ENCODE results near the gene USP46. TPM values are rescaled to one million over a fixed set of nuclear protein-coding genes. Genes with fewer than 3 reads are reported as not detected.

The USP46 gene
- total and polyA plus RNA-seq, 2 of the 8 experiments (the other 6 are each of a cell fraction or from before 2014, with no cell fraction given): 10.6 to 62.4 TPM

DNA sequence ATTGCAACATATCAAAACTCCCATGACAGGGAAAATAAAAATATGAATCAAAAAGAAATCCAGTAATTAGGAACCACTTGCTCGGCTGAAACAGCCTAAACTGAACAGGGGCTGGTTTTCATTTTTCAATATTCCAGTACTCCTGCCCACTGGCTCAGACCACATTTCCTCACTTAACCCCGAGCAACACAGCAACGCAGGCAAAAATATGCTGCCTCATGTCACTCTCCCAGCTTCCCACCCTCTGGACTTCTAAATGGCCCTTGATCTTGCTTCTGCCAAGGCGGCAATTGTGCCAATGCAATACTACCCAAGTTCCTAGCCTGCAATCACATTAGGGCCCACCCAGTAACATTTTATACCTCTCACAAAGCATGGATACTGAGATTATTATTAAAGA is 30.6 kb downstream of the USP46 start:
- POLR2A ChIA-PET (ENCODE audit: partially characterized antibody): interaction anchor here (1.3 kb wide), 1 partner anchor 9 kb away, joined by 3 read pairs; no protein-coding TSS in a partner anchor
- Histone ChIP-seq H2BK15ac (ENCODE audit: low read length) (no peak overlapping the region), H3K4me1 (replicated peaks in 1 of 4; ENCODE audit: control insufficient read depth in 3 of 4, insufficient read depth in 4 of 4, low read length in 3 of 4) (no peaks in the 10 kb centered on the region; a peak in 1 of 7 replicates), H3K4me3 (ENCODE audit: extremely low read depth in 1 of 4, insufficient read depth in 2 of 4, low read depth in 3 of 4, low read length in 4 of 4) (no peak overlapping the region), H3K4ac (replicated peaks; ENCODE audit: insufficient read length, low read depth, low read length) (no peak overlapping the region), H3K23me2 (ENCODE audit: low read depth, low read length) (no peaks in the 10 kb centered on the region; the same call in 1 of the 2 replicates), H4K8ac (ENCODE audit: extremely low read depth, insufficient read depth, low read length) (no peak overlapping the region), H2BK5ac (ENCODE audit: low read depth, low read length) (no peak overlapping the region), H3K18ac (ENCODE audit: extremely low read depth, low read length) (no peak overlapping the region), H3K4me2 (ENCODE audit: insufficient read depth in 1 of 2, low read depth in 2 of 2, low read length in 2 of 2) (no peak overlapping the region), H2AK5ac (ENCODE audit: low read depth, low read length) (no peak overlapping the region), H2BK12ac (ENCODE audit: low read depth, low read length) (no peak overlapping the region), H2AFZ (ENCODE audit: low read length) (no peak overlapping the region), H4K91ac (replicated peaks; ENCODE audit: insufficient read length, low read length) (no peak overlapping the region), H2BK120ac (replicated peaks; ENCODE audit: low read depth, low read length) (no peak overlapping the region), H3K36me3 (ENCODE audit: control insufficient read depth in 2 of 4, insufficient read depth in 4 of 4, low read length in 3 of 4) (peaks cover 4 to 38% (median 15%) of the 10 kb centered on the region in 4 experiments; a peak in 6 of 8 replicates), H3K9ac (replicated peaks in 1 of 4; ENCODE audit: extremely low read depth in 1 of 4, low read depth in 3 of 4, low read length in 3 of 4) (no peak overlapping the region), H2BK20ac (ENCODE audit: low read length) (no peak overlapping the region), H4K20me1 (replicated peaks in 1 of 2; ENCODE audit: control insufficient read depth in 1 of 2, insufficient read depth in 2 of 2, low read length in 2 of 2) (peaks cover 0 to 5% of the 10 kb centered on the region in 2 experiments), H3K23ac (ENCODE audit: insufficient read length) (no peak overlapping the region), H3K79me1 (ENCODE audit: low read depth, low read length) (peaks cover 9% of the 10 kb centered on the region), H3K9me3 (ENCODE audit: insufficient read depth in 2 of 2, low read depth in 1 of 2, low read length in 1 of 2) (no peaks in the 10 kb centered on the region), H3K79me2 (ENCODE audit: control insufficient read depth in 1 of 2, insufficient read depth in 2 of 2, low read length in 2 of 2) (peaks cover 0 to 50% of the 10 kb centered on the region in 2 experiments; a peak in 2 of 4 replicates), H3K14ac (ENCODE audit: insufficient read length) (no peak overlapping the region), H3K27ac (ENCODE audit: low read depth, low read length) (no peak overlapping the region), H3K27me3 (replicated peaks in 1 of 4; ENCODE audit: control insufficient read depth in 3 of 4, extremely low read depth in 1 of 4, insufficient read depth in 3 of 4, low read length in 3 of 4) (no peaks in the 10 kb centered on the region), H4K5ac (ENCODE audit: insufficient read length, low read depth, low read length) (no peak overlapping the region), H3K56ac (replicated peaks; ENCODE audit: insufficient read length, low read depth, low read length) (no peak overlapping the region)
- DNase-seq (ENCODE audit: low read depth in 1 of 2, low spot score in 2 of 2): no peak
- FAIRE-seq: no peak
- 95% methylated on average over 4 of the region's 4 CpGs; no CpG with 5 or more reads in 1 of the 2 experiments for WGBS, 2 experiments (ENCODE audit: extremely low coverage in 1 of 2, insufficient coverage in 1 of 2, insufficient read length in 1 of 2, insufficient replicate concordance in 2 of 2, low coverage in 1 of 2, low lambda C conversion rate in 2 of 2, missing lambda C conversion rate in 1 of 2)
- CTCF ChIA-PET (ENCODE audit: partially characterized antibody): interaction anchor here (1.1 to 1.6 kb wide), 2 partner anchors 40 to 41 kb away, joined by 3 to 4 read pairs; no protein-coding TSS in a partner anchor
- TF ChIP-seq EP300 (IDR thresholded peaks at IDR 0.05; ENCODE audit: borderline replicate concordance in 1 of 2, low read depth in 2 of 2, low read length in 2 of 2): no peak
- TF ChIP-seq KDM5A (IDR thresholded peaks at IDR 0.05; ENCODE audit: low read length): no peak
- no peak for TF ChIP-seq POLR2A (IDR thresholded peaks at IDR 0.05; ENCODE audit: control extremely low read depth in 1 of 2, low read depth in 2 of 2, low read length in 2 of 2)
- TF ChIP-seq MAFK (IDR thresholded peaks at IDR 0.05; ENCODE audit: low read depth, low read length): no peak
- no peak for TF ChIP-seq BRCA1 (IDR thresholded peaks at IDR 0.05; ENCODE audit: low read depth, low read length)
- TF ChIP-seq SIRT6 (IDR thresholded peaks at IDR 0.05; ENCODE audit: low read length): no peak
- no peak for TF ChIP-seq TCF12 (IDR thresholded peaks at IDR 0.05; ENCODE audit: low read depth, low read length)
- TF ChIP-seq CTBP2 (IDR thresholded peaks at IDR 0.05; ENCODE audit: borderline replicate concordance, insufficient read depth, insufficient read length, low read length): no peak
- no peak for TF ChIP-seq SIN3A (conservative IDR thresholded peaks at IDR 0.05 in 1 of 2, IDR thresholded peaks at IDR 0.05 in 1 of 2; ENCODE audit: low read depth in 1 of 2, low read length in 2 of 2)
- no peak for TF ChIP-seq GTF2F1 (IDR thresholded peaks at IDR 0.05; ENCODE audit: borderline replicate concordance, low read depth, low read length)
- no peak for TF ChIP-seq SAP30 (IDR thresholded peaks at IDR 0.05; ENCODE audit: insufficient read depth, insufficient replicate concordance, low read length)
- TF ChIP-seq TAF7 (optimal IDR thresholded peaks at IDR 0.05; ENCODE audit: borderline replicate concordance, low read depth, low read length): no peak
- no peak for TF ChIP-seq ASH2L (IDR thresholded peaks at IDR 0.05; ENCODE audit: low read length)
- no peak for TF ChIP-seq TBP (IDR thresholded peaks at IDR 0.05; ENCODE audit: low read depth, low read length)
